Measurements from ENCODE around the gene SLC16A7.

DNA sequence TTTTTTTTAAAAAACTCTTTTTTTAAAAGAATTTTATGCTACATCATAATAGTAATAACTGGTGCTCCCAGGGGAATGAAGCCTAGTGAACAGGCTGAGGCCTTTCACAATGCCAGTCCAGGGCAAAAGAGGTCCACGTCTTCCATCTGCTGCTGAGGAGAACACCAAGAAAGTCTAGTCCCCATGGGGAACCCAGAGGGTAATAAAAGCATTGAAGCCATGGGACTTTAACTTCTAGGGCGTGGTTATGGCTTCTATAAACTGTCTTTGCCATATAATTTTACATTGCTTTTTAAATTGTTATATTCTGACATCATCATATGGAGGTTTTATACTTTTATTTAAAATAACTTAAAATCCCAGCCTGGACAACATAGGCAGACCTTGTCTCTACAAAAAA, 64.3 kb downstream of the SLC16A7 start:
- TF ChIP-seq, protein P1, sequence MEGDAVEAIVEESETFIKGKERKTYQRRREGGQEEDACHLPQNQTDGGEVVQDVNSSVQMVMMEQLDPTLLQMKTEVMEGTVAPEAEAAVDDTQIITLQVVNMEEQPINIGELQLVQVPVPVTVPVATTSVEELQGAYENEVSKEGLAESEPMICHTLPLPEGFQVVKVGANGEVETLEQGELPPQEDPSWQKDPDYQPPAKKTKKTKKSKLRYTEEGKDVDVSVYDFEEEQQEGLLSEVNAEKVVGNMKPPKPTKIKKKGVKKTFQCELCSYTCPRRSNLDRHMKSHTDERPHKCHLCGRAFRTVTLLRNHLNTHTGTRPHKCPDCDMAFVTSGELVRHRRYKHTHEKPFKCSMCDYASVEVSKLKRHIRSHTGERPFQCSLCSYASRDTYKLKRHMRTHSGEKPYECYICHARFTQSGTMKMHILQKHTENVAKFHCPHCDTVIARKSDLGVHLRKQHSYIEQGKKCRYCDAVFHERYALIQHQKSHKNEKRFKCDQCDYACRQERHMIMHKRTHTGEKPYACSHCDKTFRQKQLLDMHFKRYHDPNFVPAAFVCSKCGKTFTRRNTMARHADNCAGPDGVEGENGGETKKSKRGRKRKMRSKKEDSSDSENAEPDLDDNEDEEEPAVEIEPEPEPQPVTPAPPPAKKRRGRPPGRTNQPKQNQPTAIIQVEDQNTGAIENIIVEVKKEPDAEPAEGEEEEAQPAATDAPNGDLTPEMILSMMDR (IDR thresholded peaks at IDR 0.05) = no peak
- no peak for TF ChIP-seq POLR2A (IDR thresholded peaks at IDR 0.05)

Measured in vagina (tissue), 2 donors.